CD14-positive monocyte (primary cell): ENCODE measurements around the gene PSMD11. TPM values are rescaled to one million over a fixed set of nuclear protein-coding genes. Genes with fewer than 3 reads are reported as not detected.
"Not testable (repeated sequence)": the region's sequence is repeated elsewhere in the genome, so short reads cannot be mapped to it uniquely, and the experiment has no call there.

Experiments
- DNase-seq, 3 donors: peaks; one replicate each; pipeline ENCODE4 v3.0.0-alpha.2; 2011 to 2022
- H2AFZ ChIP-seq: 2 replicates; pipeline ENCODE4 v1.6.0; 2012; ENCODE audit warnings: mild to moderate bottlenecking, low read depth, low read length, inconsistent platforms; ENCODE audit not compliant: insufficient read depth, poor library complexity, severe bottlenecking
- H3K27ac ChIP-seq, 2 donors: 1 replicate in 1 of 2; 2 replicates in 1 of 2; pipeline ENCODE4 v1.5.1; 2012 to 2013; ENCODE audit warnings: low read length in 2 of 2, control low read depth in 1 of 2, inconsistent platforms in 1 of 2, low read depth in 1 of 2, mild to moderate bottlenecking in 1 of 2
- H3K27me3 ChIP-seq, 2 donors: one replicate each; pipeline versions ENCODE4 v1.6.0 to v1.6.1; 2011 to 2013; ENCODE audit warnings: low read length in 2 of 2; ENCODE audit not compliant: control insufficient read depth in 2 of 2, insufficient read depth in 2 of 2
- H3K36me3 ChIP-seq, 2 donors: replicated peaks in 1 of 2; 1 replicate in 1 of 2; 2 replicates in 1 of 2; pipeline versions ENCODE4 v1.5.1 to v1.6.1; 2012 to 2013; ENCODE audit warnings: low read length in 2 of 2, control low read depth in 1 of 2, inconsistent platforms in 1 of 2, mild to moderate bottlenecking in 1 of 2; ENCODE audit not compliant: insufficient read depth in 2 of 2, control insufficient read depth in 1 of 2
- H3K4me1 ChIP-seq, 2 donors: 1 replicate in 1 of 2; 2 replicates in 1 of 2; pipeline versions ENCODE4 v1.5.1 to v1.6.1; 2012 to 2013; ENCODE audit warnings: low read length in 2 of 2, control low read depth in 1 of 2, inconsistent platforms in 1 of 2, mild to moderate bottlenecking in 1 of 2, moderate library complexity in 1 of 2; ENCODE audit not compliant: insufficient read depth in 2 of 2, control insufficient read depth in 1 of 2
- H3K4me2 ChIP-seq: replicated peaks from 2 replicates; pipeline ENCODE3; 2012; ENCODE audit warnings: low read length, moderate library complexity, mild to moderate bottlenecking; ENCODE audit not compliant: poor library complexity, severe bottlenecking; ENCODE audit errors: extremely low read depth
- H3K4me3 ChIP-seq, 3 experiments: fragments of 200-600 bp in 1 of 3; sonication (generic) in 1 of 3; replicated peaks in 1 of 3; 1 replicate in 2 of 3; 2 replicates in 1 of 3; pipeline ENCODE4 v1.5.1; 2011 to 2013; ENCODE audit warnings: low read length in 3 of 3, mild to moderate bottlenecking in 3 of 3, control low read depth in 2 of 3, low read depth in 2 of 3, inconsistent platforms in 1 of 3, moderate library complexity in 1 of 3
- H3K79me2 ChIP-seq: 2 replicates; pipeline ENCODE4 v1.6.0; 2012; ENCODE audit warnings: mild to moderate bottlenecking, control low read depth, inconsistent platforms, low read length, moderate library complexity; ENCODE audit not compliant: insufficient read depth
- H3K9ac ChIP-seq: 2 replicates; pipeline ENCODE4 v1.6.0; 2017; ENCODE audit warnings: low read length, mild to moderate bottlenecking; ENCODE audit not compliant: insufficient read depth, poor library complexity, severe bottlenecking
- H3K9me3 ChIP-seq, 2 donors: replicated peaks in 1 of 2; 1 replicate in 1 of 2; 2 replicates in 1 of 2; pipeline versions ENCODE4 v1.5.1 to v1.6.1; 2012 to 2013; ENCODE audit warnings: low read length in 2 of 2, control low read depth in 1 of 2; ENCODE audit not compliant: control insufficient read depth in 1 of 2, insufficient read depth in 1 of 2
- H4K20me1 ChIP-seq: 2 replicates; pipeline ENCODE4 v1.6.0; 2012; ENCODE audit warnings: mild to moderate bottlenecking, low read length, control low read depth, moderate library complexity; ENCODE audit not compliant: insufficient read depth
- H3K27ac Mint-ChIP-seq, 7 donors: one replicate each; pipeline ENCODE4 v1.8.0; 2020; ENCODE audit warnings: mild to moderate bottlenecking in 7 of 7, mixed read lengths in 7 of 7, moderate library complexity in 6 of 7, inconsistent platforms in 2 of 7
- H3K27me3 Mint-ChIP-seq, 3 donors: one replicate each; pipeline ENCODE4 v1.8.0; 2021 to 2022; ENCODE audit warnings: low read depth in 3 of 3, mild to moderate bottlenecking in 3 of 3, mixed read lengths in 3 of 3, moderate library complexity in 3 of 3, inconsistent platforms in 1 of 3
- H3K36me3 Mint-ChIP-seq, 2 donors: one replicate each; pipeline ENCODE4 v1.8.0; 2020; ENCODE audit warnings: mixed read lengths in 2 of 2, inconsistent platforms in 1 of 2, mild to moderate bottlenecking in 1 of 2
- H3K4me1 Mint-ChIP-seq: one replicate; pipeline ENCODE4 v1.8.0; 2020; ENCODE audit warnings: mild to moderate bottlenecking, mixed read lengths
- H3K4me3 Mint-ChIP-seq, 2 donors: one replicate each; pipeline ENCODE4 v1.8.0; 2020; ENCODE audit warnings: mild to moderate bottlenecking in 2 of 2, mixed read lengths in 2 of 2, moderate library complexity in 1 of 2
- H3K9me3 Mint-ChIP-seq, 7 donors: one replicate each; pipeline ENCODE4 v1.8.0; 2020 to 2022; ENCODE audit warnings: mixed read lengths in 7 of 7, mild to moderate bottlenecking in 6 of 7, moderate library complexity in 6 of 7, inconsistent platforms in 2 of 7
- WGBS: methylation state at CpG from one replicate; pipeline ENCODE4 v1.1.5; 2013; ENCODE audit warnings: missing lambda C conversion rate; ENCODE audit not compliant: insufficient coverage; 5-methylcytosine and 5-hydroxymethylcytosine counted together
- intact Hi-C, 2 donors: fragments of 100-400 bp; cut with micrococcal nuclease; formaldehyde crosslinking; loops; one replicate each; pipeline versions ENCODE4 v1.15.0 to v1.15.1; 2023
- polyA plus RNA-seq, 3 donors: library from polyadenylated mRNA; depleted of rRNA in 1 of 3; unstranded in 2 of 3; stranded (reverse) in 1 of 3; fragments of 300-500 nt in 2 of 3; fragments of >200 nt in 1 of 3; fragmentation: Illumina TruSeq in 2 of 3; gene quantifications; 1 replicate in 2 of 3; 2 replicates in 1 of 3; pipeline ENCODE4 v1.2.3, GENCODE V29; 2012 to 2021
- TF ChIP-seq, protein P1 (sequence below): fragments of 200-600 bp; IDR thresholded peaks from one replicate; pipeline ENCODE4 v1.8.0; 2022; ENCODE audit warnings: antibody characterized with exemption, mild to moderate bottlenecking

The PSMD11 gene
- polyA plus RNA-seq, 3 donors: 29.9 to 112 (median 91.8) TPM

DNA sequence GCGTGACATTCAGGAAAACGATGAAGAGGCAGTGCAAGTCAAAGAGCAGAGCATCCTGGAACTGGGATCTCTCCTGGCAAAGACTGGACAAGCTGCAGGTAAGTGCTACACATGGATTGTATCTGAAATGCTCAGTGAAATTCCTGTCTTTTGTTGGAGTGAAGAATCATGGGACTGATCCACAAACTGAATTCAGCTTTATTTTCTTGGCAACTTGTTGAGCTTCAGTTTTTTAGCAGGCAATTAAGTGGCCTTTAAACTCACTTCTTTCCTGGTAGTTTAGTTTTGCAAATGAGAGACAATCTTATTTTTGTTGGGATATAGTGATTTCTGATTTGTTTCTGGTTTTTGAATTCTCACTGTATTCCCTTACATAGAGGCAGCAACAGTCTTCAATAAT is 2.6 kb downstream of the PSMD11 start:
- Histone ChIP-seq H3K27me3 (no peaks in the 10 kb centered on the region), H3K27ac (no peak overlapping the region), H3K4me1 (peaks cover 18 to 26% of the 10 kb centered on the region in 2 donors), H3K79me2 (peaks cover 60% of the 10 kb centered on the region), H4K20me1 (peaks cover 11% of the 10 kb centered on the region), H3K4me3 (no peak overlapping the region), H3K9me3 (no peaks in the 10 kb centered on the region), H3K36me3 (peaks cover 38 to 52% of the 10 kb centered on the region in 2 donors), H3K9ac (no peak overlapping the region), H3K4me2 (no peak overlapping the region), H2AFZ (no peak overlapping the region)
- 100% methylated on average over 2 of the region's 2 CpGs for WGBS
- Mint-ChIP-seq H3K27me3 (peaks cover 5 to 13% (median 10%) of the 10 kb centered on the region in 3 donors), H3K4me1 (peaks cover 24% of the 10 kb centered on the region), H3K36me3 (peaks cover 48 to 54% of the 10 kb centered on the region in 2 donors), H3K27ac (peak overlapping the region in 2 of 7 donors; percentile 6 to 52), H3K9me3 (peaks cover 0 to 2% (median 0%) of the 10 kb centered on the region in 7 donors), H3K4me3 (no peak overlapping the region)
- no peak for DNase-seq
- TF ChIP-seq, protein P1, sequence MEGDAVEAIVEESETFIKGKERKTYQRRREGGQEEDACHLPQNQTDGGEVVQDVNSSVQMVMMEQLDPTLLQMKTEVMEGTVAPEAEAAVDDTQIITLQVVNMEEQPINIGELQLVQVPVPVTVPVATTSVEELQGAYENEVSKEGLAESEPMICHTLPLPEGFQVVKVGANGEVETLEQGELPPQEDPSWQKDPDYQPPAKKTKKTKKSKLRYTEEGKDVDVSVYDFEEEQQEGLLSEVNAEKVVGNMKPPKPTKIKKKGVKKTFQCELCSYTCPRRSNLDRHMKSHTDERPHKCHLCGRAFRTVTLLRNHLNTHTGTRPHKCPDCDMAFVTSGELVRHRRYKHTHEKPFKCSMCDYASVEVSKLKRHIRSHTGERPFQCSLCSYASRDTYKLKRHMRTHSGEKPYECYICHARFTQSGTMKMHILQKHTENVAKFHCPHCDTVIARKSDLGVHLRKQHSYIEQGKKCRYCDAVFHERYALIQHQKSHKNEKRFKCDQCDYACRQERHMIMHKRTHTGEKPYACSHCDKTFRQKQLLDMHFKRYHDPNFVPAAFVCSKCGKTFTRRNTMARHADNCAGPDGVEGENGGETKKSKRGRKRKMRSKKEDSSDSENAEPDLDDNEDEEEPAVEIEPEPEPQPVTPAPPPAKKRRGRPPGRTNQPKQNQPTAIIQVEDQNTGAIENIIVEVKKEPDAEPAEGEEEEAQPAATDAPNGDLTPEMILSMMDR: no peak
- intact Hi-C loops: loop anchor here in 1 of 2 donors (10.0 kb wide), 1 partner anchor 182 kb away; the partner anchor contains the start of gene RHBDL3

DNA sequence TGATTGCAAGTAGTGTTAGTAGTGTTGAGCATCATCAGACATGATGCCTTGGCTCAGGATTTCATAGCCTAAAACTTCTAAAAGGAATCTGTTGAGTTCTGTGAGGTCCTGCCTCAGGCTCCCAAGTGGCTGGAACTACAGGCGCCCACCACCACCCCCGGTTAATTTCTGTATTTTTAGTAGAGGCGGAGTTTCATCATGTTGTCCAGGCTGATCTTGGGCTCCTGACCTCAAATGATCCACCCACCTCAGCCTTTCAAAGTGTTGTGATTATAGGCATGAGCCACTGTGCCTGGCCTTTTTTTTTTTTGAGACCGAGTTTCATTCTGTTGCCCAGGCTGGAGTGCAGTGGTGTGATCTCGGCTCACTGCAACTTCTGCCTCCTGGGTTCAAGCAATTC is 5.7 kb downstream of the PSMD11 start:
- H3K27ac Mint-ChIP-seq: no peak overlapping the region
- peaks cover 76 to 84% of the 10 kb centered on the region in 2 donors for H3K36me3 Mint-ChIP-seq
- 100% methylated on average over 2 of the region's 5 CpGs for WGBS

DNA sequence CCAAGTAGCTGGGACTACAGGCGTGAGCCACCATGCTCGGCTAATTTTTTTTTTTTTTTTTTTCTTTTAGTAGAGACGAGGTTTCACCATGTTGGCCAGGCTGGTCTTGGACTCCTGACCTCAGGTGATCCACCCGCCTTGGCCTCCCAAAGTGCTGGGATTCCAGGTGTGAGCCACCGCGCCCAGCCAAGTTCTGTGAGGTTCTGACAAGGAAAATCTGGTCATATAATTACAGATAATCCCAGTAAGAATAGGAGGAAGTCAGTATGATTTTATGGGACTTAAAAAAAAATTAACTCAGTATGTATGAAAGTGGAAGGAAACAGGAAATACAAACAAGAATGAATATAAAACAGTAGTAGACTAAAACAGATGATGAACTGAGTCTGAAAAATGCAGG is 6.1 kb downstream of the PSMD11 start:
- DNase-seq: not testable (repeated sequence)

More for the DNA sequence above, 5.7 kb downstream of the PSMD11 start:
- Histone ChIP-seq H3K9me3 (no peaks in the 10 kb centered on the region), H3K4me3 (no peak overlapping the region), H4K20me1 (peaks cover 32% of the 10 kb centered on the region), H3K27me3 (no peaks in the 10 kb centered on the region), H3K4me1 (peaks cover 13 to 17% of the 10 kb centered on the region in 2 donors), H3K9ac (no peak overlapping the region), H3K4me2 (no peak overlapping the region), H3K27ac (no peak overlapping the region), H3K79me2 (peaks cover 56% of the 10 kb centered on the region), H2AFZ (no peak overlapping the region), H3K36me3 (peaks cover 68 to 82% of the 10 kb centered on the region in 2 donors)
- DNase-seq: no peak
- intact Hi-C loops: loop anchor here in 1 of 2 donors (10.0 kb wide), 1 partner anchor 185 kb away; the partner anchor contains the start of gene RHBDL3
- H3K4me3 Mint-ChIP-seq: no peak overlapping the region
- peaks cover 0 to 1% (median 0%) of the 10 kb centered on the region in 3 donors for H3K27me3 Mint-ChIP-seq
- peaks cover 0 to 2% (median 0%) of the 10 kb centered on the region in 7 donors for H3K9me3 Mint-ChIP-seq
- peaks cover 18% of the 10 kb centered on the region for H3K4me1 Mint-ChIP-seq
- TF ChIP-seq, protein P1: no peak

More for the DNA sequence above, 6.1 kb downstream of the PSMD11 start:
- Histone ChIP-seq H3K4me1 (peaks cover 9 to 13% of the 10 kb centered on the region in 2 donors), H3K79me2 (peaks cover 51% of the 10 kb centered on the region), H4K20me1 (peaks cover 32% of the 10 kb centered on the region), H3K36me3 (peaks cover 73 to 86% of the 10 kb centered on the region in 2 donors)
- H3K27me3 ChIP-seq, intact Hi-C loops, H3K9ac ChIP-seq, H3K27me3 Mint-ChIP-seq, H2AFZ ChIP-seq, H3K4me3 ChIP-seq, H3K27ac ChIP-seq, H3K9me3 Mint-ChIP-seq, H3K4me3 Mint-ChIP-seq, H3K9me3 ChIP-seq, H3K4me2 ChIP-seq: not testable (repeated sequence)
- Mint-ChIP-seq H3K27ac (peak overlapping the region in 3 of 7 donors; percentile 63 to 87 (median 64)), H3K36me3 (peaks cover 80 to 88% of the 10 kb centered on the region in 2 donors), H3K4me1 (peaks cover 13% of the 10 kb centered on the region)
- 100% methylated on average over 2 of the region's 6 CpGs for WGBS
